A549 (cell line): ENCODE results near the gene OR56A3.

Experiments
- CEBPB ChIP-seq, 2 experiments: fragments of >200 bp in 1 of 2; sonication (Bioruptor Twin) in 1 of 2; formaldehyde crosslinking in 1 of 2; IDR thresholded peaks; 2 replicates each; pipeline ENCODE4 v1.6.1; 2012 to 2016
- CTCF ChIP-seq: fragments of >200 bp; sonication (Bioruptor Twin); formaldehyde crosslinking; IDR thresholded peaks from 3 replicates; pipeline ENCODE4 v1.5.1; 2016
- GATA3 ChIP-seq: IDR thresholded peaks from 2 replicates; pipeline ENCODE4 v1.6.1; 2012; ENCODE audit warnings: borderline replicate concordance
- JUN ChIP-seq, 2 experiments: fragments of >200 bp; sonication (Bioruptor Twin); formaldehyde crosslinking; IDR thresholded peaks; 2 replicates in 1 of 2; 3 replicates in 1 of 2; pipeline ENCODE4 v1.6.1; 2016 to 2017
- NR3C1 ChIP-seq: fragments of >200 bp; sonication (Bioruptor Twin); formaldehyde crosslinking; IDR thresholded peaks from 3 replicates; pipeline ENCODE4 v1.6.1; 2017
- POLR2A ChIP-seq: IDR thresholded peaks from 2 replicates; pipeline ENCODE4 v1.6.1; 2012; ENCODE audit warnings: mild to moderate bottlenecking, low read length
- TF ChIP-seq, protein P1 (sequence below): IDR thresholded peaks from 2 replicates; pipeline ENCODE4 v1.6.1; 2012

DNA sequence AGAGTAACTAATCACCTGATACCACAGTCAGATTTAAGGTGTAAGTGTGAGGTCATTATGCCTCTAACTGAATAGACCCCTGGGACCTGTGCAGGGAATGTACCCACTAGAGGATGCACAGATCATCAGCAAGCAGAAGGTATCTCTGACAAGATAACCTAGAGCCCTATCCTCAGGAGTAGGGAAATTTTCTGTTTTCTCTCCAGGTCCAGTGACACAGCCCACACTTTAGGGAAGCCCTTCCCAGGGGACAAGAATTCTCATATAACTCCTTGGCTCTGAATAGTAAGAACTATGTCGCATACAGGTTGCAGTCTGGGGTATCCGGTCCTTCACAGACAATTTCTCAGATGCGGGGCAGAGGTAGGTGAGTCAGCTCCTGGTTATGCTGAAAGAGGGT lies 49.1 kb upstream of the OR56A3 start, which contains the start of gene OR52E5:
- TF ChIP-seq, protein P1, sequence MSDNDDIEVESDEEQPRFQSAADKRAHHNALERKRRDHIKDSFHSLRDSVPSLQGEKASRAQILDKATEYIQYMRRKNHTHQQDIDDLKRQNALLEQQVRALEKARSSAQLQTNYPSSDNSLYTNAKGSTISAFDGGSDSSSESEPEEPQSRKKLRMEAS = no peak
- TF ChIP-seq CTCF = no peak
- TF ChIP-seq NR3C1 = no peak
- TF ChIP-seq POLR2A = no peak
- no peak for TF ChIP-seq JUN (IDR thresholded peaks at IDR 0.05)
- no peak for TF ChIP-seq GATA3
- TF ChIP-seq CEBPB (IDR thresholded peaks at IDR 0.05) = no peak
